ENCODE data around the gene P2RY11. TPM values are rescaled to one million over a fixed set of nuclear protein-coding genes. Genes with fewer than 3 reads are reported as not detected.

The P2RY11 gene
- 3.0 and 3.9 TPM in 2 replicates for total RNA-seq

GRCh38 chr19:10111405-10111811, at the start of gene P2RY11:
Gene P2RY11 (plus strand): TSS chr19:10111693. CDS start chr19:10111722, 29 bp downstream.

GRCh38 chr19:10085641-10086590, 25.6 kb upstream of the P2RY11 start, which contains the start of gene SHFL:
Gene SHFL (plus strand): TSS chr19:10086317. CDS start chr19:10086428, 111 bp downstream.

DNA sequence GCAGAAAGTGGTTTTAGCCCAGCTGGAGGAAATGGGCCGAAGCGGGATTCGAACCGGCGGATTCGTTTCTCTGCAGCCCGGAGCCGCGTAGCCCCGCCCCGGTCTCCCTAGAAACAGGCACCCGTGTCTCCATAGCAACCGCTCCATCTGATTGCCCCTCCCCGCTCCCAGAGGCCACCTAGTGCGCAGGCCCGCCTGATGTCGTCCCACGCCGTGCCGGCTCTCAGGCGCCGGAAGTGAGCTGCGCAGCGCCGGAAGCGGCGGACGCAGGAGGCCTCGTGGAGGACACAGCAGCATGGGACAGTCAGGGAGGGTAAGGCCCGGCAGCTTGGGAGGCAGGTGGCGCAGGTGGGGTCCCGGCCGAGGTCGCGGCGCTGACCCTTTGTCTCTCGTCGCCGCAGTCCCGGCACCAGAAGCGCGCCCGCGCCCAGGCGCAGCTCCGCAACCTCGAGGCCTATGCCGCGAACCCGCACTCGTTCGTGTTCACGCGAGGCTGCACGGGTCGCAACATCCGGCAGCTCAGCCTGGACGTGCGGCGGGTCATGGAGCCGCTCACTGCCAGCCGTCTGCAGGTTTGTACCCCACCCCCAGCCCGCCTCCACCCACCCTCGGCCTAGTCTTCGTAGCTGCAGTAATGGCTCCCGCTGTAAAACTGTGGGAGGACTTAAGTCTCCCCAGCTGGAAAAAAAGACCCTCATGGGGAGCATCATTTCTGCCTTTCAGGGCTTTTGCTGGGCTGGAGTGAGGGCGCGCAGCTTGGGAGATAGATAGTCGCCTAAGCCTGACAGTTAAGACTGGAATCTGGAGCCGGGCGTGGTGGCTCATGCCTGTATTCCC, 5.2 kb upstream of the P2RY11 start, which contains the start of gene PPAN:
Gene PPAN, plus strand, starts transcription at position 263 of the 837 bp plus-strand sequence. Its CDS starts 33 bp downstream, at position 296.

Other genes starting within 250 kb of the P2RY11 start
- gene OLFM2, start 175.2 kb upstream of the P2RY11 start, total RNA-seq, result 0.11 and 1.4 TPM in 2 replicates
- gene COL5A3, start 101.2 kb upstream of the P2RY11 start, total RNA-seq, result 1.5 and 4.8 TPM in 2 replicates
- gene RDH8, start 98.2 kb upstream of the P2RY11 start, total RNA-seq, result not detected in 2 replicates
- 18.2 and 20.1 TPM in 2 replicates for gene SHFL, start 25.4 kb upstream of the P2RY11 start, total RNA-seq
- not detected in 2 replicates for gene ANGPTL6, start 9.0 kb upstream of the P2RY11 start, total RNA-seq
- 27.4 and 42.7 TPM in 2 replicates for gene PPAN, start 5.3 kb upstream of the P2RY11 start, total RNA-seq
- 318 and 322 TPM in 2 replicates for gene EIF3G, start 8.2 kb downstream of the P2RY11 start, total RNA-seq
- gene DNMT1, start 83.3 kb downstream of the P2RY11 start, total RNA-seq, result 38.0 and 90.2 TPM in 2 replicates
- gene S1PR2, start 119.6 kb downstream of the P2RY11 start, total RNA-seq, result 11.2 and 12.2 TPM in 2 replicates
- gene MRPL4, start 140.5 kb downstream of the P2RY11 start, total RNA-seq, result 22.2 and 27.1 TPM in 2 replicates
- 4.8 and 5.6 TPM in 2 replicates for gene ICAM1, start 159.4 kb downstream of the P2RY11 start, total RNA-seq
- 0.33 and 0.75 TPM in 2 replicates for gene ICAM4, start 175.3 kb downstream of the P2RY11 start, total RNA-seq
- 1.8 and 4.6 TPM in 2 replicates for gene ICAM5, start 178.3 kb downstream of the P2RY11 start, total RNA-seq
- 0.22 and 0.87 TPM in 2 replicates for gene ZGLP1, start 198.1 kb downstream of the P2RY11 start, total RNA-seq
- gene FDX2, start 204.3 kb downstream of the P2RY11 start, total RNA-seq, result 18.2 and 28.6 TPM in 2 replicates
- gene RAVER1, start 221.8 kb downstream of the P2RY11 start, total RNA-seq, result 16.1 and 17.5 TPM in 2 replicates
- 5.1 and 9.6 TPM in 2 replicates for gene ICAM3, start 227.9 kb downstream of the P2RY11 start, total RNA-seq